Lower lobe of right lung (tissue), 2 donors: ENCODE results near the gene KCTD1. TPM values are rescaled to one million over a fixed set of nuclear protein-coding genes. Genes with fewer than 3 reads are reported as not detected.

Experiments used
- ATAC-seq, 2 donors: fragments of 200-7000 bp; cut with Tn5 transposase; one replicate each; pipeline ENCODE4 v1.9.1; 2020 to 2022; ENCODE audit warnings: mild to moderate bottlenecking in 2 of 2, moderate library complexity in 2 of 2
- DNase-seq: peaks from one replicate; pipeline ENCODE4 v3.0.0-alpha.2; 2020
- H3K27ac ChIP-seq: fragments of 200-600 bp; one replicate; pipeline ENCODE4 v1.8.0; 2022
- H3K27me3 ChIP-seq: fragments of 200-600 bp; one replicate; pipeline ENCODE4 v1.8.0; 2022; ENCODE audit warnings: low read depth
- H3K36me3 ChIP-seq: fragments of 200-600 bp; one replicate; pipeline ENCODE4 v1.8.0; 2022; ENCODE audit warnings: mild to moderate bottlenecking
- H3K4me1 ChIP-seq: fragments of 200-600 bp; one replicate; pipeline ENCODE4 v1.8.0; 2022
- H3K4me3 ChIP-seq: fragments of 200-600 bp; one replicate; pipeline ENCODE4 v1.8.0; 2022; ENCODE audit warnings: mild to moderate bottlenecking
- H3K9me3 ChIP-seq: fragments of 200-600 bp; one replicate; pipeline ENCODE4 v1.8.0; 2022
- intact Hi-C: fragments of 100-400 bp; cut with DNase I; formaldehyde crosslinking; loops from one replicate; pipeline ENCODE4 v1.11.0; 2022
- total RNA-seq: library from RNA; stranded (reverse); fragmentation: NEBNext Ultra II Directional; extraction: Animal tissue kit (Norgen Biotek cat#: 25700); gene quantifications from one replicate; pipeline ENCODE4 v1.2.1, GENCODE V29; 2021
- TF ChIP-seq, protein P1 (sequence below): fragments of 200-600 bp; IDR thresholded peaks from one replicate; pipeline ENCODE4 v1.8.0; 2022; ENCODE audit warnings: antibody characterized with exemption, mild to moderate bottlenecking
- donor health status: DM: no; HTN: yes; CAD: no; lungs with severe emphysema.

Gene KCTD1
- total RNA-seq, 1 donor from 2014 or later: 9.0 TPM

DNA sequence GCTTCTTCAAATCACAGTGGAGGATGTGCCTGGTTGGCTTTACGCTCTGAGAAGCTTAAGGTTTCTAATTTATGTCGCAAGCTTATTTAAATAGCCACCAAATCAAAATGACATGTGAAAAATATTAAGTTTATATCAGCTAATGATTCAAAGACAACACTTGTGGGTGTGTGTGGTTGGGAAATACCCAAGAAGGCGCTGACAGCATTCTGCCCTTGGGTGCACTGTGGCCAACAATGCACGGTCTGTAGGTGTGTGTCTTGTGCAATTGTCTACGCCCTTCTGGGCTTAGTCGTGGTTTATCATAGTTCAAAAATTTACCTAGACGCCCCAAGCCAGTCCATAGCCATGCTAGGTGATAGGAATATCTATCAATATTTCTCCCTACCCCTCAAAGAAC, 60.9 kb downstream of the KCTD1 start:
- Histone ChIP-seq H3K36me3 (no peaks in the 10 kb centered on the region), H3K9me3 (no peaks in the 10 kb centered on the region), H3K4me1 (no peaks in the 10 kb centered on the region), H3K4me3 (no peak overlapping the region), H3K27me3 (no peaks in the 10 kb centered on the region), H3K27ac (no peak overlapping the region)
- TF ChIP-seq, protein P1, sequence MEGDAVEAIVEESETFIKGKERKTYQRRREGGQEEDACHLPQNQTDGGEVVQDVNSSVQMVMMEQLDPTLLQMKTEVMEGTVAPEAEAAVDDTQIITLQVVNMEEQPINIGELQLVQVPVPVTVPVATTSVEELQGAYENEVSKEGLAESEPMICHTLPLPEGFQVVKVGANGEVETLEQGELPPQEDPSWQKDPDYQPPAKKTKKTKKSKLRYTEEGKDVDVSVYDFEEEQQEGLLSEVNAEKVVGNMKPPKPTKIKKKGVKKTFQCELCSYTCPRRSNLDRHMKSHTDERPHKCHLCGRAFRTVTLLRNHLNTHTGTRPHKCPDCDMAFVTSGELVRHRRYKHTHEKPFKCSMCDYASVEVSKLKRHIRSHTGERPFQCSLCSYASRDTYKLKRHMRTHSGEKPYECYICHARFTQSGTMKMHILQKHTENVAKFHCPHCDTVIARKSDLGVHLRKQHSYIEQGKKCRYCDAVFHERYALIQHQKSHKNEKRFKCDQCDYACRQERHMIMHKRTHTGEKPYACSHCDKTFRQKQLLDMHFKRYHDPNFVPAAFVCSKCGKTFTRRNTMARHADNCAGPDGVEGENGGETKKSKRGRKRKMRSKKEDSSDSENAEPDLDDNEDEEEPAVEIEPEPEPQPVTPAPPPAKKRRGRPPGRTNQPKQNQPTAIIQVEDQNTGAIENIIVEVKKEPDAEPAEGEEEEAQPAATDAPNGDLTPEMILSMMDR: no peak
- DNase-seq (no peak), ATAC-seq (no peak)
- intact Hi-C loops: no loop called here

DNA sequence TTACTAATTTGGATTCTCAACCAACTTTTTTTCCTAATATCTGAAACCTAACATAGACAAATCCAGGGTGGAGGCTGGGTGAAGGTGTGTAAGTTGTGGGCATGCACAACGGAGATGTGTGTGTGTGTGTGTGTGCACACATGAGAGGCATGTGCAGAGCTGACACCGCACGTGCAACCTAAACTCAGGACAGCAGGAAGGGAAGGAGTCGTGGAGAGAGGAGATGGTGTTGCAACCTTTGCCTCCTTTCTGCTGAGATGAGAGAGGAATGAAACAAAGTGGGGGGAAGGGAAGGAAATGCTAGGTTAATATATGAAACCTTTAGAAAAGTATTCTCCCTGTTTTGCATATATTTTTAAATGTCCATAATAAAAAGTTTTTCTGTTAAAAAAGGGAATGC, 64.7 kb downstream of the KCTD1 start:
- DNase-seq: no peak
- H3K4me3 ChIP-seq: no peak overlapping the region
- no peak overlapping the region for H3K27ac ChIP-seq
- H3K36me3 ChIP-seq: no peaks in the 10 kb centered on the region
- H3K27me3 ChIP-seq: no peaks in the 10 kb centered on the region
- no peaks in the 10 kb centered on the region for H3K9me3 ChIP-seq
- no peaks in the 10 kb centered on the region for H3K4me1 ChIP-seq
- ATAC-seq: no peak
- intact Hi-C loops: no loop called here
- TF ChIP-seq, protein P1: no peak

DNA sequence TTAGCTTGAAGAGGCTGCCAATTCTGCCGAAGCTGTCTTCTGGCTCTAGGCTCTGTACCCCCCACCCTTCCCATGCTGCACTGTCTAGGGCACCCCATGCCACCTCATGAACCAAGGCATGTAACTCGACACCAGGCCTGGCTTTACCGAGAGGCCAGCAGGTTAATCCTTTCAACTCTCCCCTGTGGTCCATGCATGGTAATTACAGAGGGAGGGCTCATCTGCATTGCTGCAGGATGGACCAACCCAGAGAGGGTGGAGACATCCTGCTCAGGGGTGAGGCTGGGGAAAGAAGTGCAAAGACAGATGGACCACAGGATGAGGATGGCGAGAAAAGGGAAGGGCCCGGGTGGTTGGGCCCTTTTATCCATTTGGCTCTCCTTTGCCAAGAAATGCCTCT, 65.8 kb downstream of the KCTD1 start:
- TF ChIP-seq, protein P1: no peak
- H3K4me3 ChIP-seq: no peak overlapping the region

DNA sequence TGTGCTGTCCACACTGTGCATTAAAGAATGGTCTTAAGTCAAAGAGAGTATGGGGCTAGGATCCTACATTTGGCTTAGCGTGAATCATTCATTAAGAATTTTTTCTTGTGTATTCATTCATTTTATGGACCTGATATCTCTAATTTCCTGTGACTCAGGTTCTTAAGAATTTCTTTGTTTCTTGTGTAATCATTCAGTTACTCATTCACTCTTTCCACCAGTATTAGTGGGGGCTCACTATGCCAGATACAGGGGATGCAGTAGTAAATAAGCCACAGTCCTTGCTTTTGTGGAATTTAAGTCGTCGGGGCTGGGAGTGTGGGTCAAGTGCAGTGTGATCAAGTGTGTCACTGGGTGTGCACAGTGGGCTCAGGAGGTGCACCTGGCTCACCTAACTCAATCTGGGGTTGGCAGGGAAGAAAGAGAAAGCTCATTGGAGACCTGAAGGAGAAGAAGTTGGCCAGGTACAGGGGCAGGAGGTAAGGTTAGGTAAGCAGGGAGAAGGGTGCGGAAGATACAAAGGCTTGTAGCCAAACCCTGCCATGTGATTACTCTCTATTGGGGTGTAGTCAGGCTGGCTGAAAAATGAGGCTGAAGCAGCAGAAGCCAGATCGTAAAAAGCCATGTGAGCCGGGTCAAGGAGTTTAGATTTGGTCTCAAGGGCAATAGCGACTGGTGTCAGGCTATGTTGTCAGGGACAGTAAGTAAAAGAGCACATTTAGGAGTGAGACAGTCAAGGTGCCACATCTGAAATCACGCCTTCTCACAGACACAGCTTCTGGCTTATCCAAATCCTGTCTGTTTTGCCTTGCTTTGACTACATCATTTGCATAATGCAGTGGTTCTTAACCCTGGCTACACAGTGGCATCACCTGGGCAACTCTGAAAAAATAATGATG, 67.2 kb downstream of the KCTD1 start:
- H3K4me1 ChIP-seq: no peaks in the 10 kb centered on the region
- intact Hi-C loops: no loop called here
- TF ChIP-seq, protein P1: no peak
- no peak overlapping the region for H3K27ac ChIP-seq
- no peaks in the 10 kb centered on the region for H3K36me3 ChIP-seq
- no peak for ATAC-seq
- no peaks in the 10 kb centered on the region for H3K9me3 ChIP-seq
- no peak overlapping the region for H3K4me3 ChIP-seq
- no peaks in the 10 kb centered on the region for H3K27me3 ChIP-seq
- DNase-seq: no peak

More for the DNA sequence above, 65.8 kb downstream of the KCTD1 start:
- DNase-seq (no peak), ATAC-seq (no peak)
- H3K9me3 ChIP-seq: no peaks in the 10 kb centered on the region
- H3K36me3 ChIP-seq: no peaks in the 10 kb centered on the region
- no peaks in the 10 kb centered on the region for H3K4me1 ChIP-seq
- intact Hi-C loops: no loop called here
- no peak overlapping the region for H3K27ac ChIP-seq
- no peaks in the 10 kb centered on the region for H3K27me3 ChIP-seq

DNA sequence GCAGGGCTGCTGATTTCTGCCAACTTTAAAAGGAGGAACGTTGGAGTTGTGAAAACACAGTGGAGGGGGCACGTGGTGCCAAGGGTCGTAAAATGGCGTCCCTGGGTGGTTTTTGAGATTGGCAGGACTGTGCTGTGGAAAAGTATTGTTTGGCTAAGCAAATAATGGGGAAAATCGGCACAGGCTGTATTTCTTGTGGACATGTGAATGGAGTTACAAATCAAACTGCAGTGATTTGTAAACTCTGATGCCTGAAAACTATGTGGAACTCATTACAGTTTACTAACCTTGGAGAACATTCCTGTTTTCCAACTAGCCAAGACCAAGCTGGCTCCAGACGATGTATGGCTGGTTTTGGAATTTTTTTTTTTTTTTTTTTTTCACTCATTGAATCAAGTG, 68.7 kb downstream of the KCTD1 start:
- TF ChIP-seq, protein P1: no peak
- intact Hi-C loops: no loop called here
- Histone ChIP-seq H3K27ac (no peak overlapping the region), H3K4me3 (no peak overlapping the region), H3K9me3 (no peaks in the 10 kb centered on the region), H3K36me3 (no peaks in the 10 kb centered on the region), H3K27me3 (no peaks in the 10 kb centered on the region), H3K4me1 (no peaks in the 10 kb centered on the region)
- DNase-seq (no peak), ATAC-seq (no peak)
